Measurements from ENCODE around the gene TP73.

TP73 gene

DNA sequence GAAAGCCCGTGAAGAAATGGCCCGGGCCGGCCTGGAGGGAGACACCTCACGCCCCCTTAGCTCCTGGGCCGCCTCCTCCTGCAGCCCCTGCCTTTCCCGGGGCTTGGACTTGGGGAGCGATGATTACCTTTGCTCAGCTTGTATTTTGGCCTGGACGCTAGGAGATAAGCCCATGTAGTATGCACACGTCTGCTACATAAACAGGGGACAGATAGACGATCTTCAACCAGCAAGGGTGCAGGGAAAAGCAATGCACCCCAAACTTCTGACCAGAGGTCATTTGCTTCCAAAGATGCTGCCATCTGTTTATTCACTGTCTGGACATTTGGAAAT is 936 bp downstream of the TP73 start:
- no peak for DNase-seq

- no peak for DNase-seq
Observed at GRCh38 chr1:3654549-3655281, 2.4 kb downstream of the TP73 start.

DNA sequence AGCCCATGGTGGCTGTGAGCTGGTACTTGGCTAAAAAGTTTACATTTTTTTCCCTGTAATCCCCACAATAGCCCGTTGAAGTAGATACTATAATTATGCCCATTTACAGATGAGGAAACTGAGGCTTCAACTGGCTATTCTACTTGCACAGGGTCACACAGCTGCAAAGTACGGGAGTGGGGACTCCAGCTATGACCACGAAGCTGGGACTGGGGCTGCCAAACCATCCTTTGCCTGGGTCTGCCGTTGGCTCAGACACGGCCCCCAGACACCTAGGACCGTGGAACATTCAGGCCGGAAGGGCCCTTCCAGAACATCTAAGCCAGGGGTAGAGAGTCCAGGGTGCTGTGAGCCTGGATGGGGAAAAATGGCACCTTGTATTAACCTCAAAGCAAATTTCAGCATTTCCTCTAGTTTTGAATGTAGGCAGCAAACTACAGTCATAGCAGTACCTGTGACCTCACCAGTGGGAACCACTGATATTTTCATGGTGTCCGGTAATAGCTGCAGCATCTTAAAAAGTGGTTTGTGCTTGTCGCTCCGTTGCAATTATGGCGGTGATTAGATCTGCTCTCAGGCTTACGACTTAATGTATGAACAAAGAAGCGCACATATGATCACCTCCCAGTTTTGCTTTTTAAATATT is 4.3 kb downstream of the TP73 start:
- DNase-seq, result no peak

DNA sequence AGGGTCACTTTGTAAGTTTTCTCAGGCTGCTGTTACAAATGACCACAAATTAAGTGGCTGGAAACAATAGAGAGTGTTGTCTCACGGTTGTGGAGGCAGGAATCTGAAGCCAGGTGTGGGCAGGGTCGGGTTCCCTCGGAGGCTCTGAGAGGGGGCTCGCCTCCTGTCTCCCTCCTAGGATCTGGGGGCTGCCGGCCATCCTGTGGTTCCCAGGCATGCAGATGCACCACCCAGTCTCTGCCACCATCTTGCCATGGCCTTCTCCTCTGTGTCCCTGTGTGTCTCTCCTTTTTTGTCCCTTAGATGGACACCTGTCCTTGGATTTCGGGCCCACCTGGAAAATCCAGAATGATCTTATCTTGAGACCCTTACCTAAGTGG is 4.8 kb downstream of the TP73 start:
- DNase-seq, result no peak

GRCh38 chr1:3657578-3658230 is 5.4 kb downstream of the TP73 start:
- no peak for DNase-seq

DNA sequence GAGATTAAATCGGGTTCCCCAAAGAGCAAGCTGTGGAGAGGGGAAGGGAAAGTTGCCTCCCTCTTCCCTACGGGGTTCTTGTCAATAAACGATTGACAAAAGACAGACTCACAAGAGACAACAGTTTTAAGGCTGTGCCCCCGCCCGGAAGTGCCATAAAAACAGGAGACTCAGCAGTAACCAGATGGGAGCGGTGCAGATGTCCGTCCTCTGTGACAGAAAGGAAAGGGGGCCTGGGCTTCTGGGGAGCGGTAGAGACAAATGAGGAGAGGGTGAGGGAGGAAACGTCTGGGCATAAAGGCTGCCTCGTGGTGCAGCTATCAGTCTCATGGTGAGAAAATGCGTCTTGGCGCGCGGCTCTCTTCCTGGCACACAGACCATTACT is 5.9 kb downstream of the TP73 start:
- DNase-seq, result no peak

DNA sequence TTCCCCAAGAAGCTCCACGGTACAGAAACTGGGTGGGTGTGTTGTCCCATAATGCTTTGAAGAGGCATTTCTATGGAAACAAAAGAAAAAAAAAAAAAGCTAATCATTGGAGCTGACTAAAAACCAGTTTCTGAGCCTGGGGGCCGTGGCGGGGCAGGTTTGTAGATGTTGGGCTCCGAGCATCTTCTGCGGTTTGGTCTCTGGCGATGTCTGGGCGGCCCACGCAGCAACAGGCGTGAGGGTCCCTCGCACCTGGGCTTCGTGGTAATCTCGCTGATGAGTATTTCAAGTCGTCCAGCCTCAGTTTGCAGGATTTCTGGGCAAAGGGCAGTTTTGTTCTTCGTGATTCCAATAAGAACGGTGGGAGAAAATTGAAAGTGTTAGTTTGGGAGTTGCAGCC is 6.8 kb downstream of the TP73 start:
- no peak for DNase-seq

GRCh38 chr1:3660704-3661103 is 8.4 kb downstream of the TP73 start:
- peak in 1 of 2 donors; percentile 39 for DNase-seq

GRCh38 chr1:3661631-3662030 is 9.3 kb downstream of the TP73 start:
- DNase-seq, result no peak

- DNase-seq, result no peak
Observed at GRCh38 chr1:3662080-3662671, 9.9 kb downstream of the TP73 start.

DNA sequence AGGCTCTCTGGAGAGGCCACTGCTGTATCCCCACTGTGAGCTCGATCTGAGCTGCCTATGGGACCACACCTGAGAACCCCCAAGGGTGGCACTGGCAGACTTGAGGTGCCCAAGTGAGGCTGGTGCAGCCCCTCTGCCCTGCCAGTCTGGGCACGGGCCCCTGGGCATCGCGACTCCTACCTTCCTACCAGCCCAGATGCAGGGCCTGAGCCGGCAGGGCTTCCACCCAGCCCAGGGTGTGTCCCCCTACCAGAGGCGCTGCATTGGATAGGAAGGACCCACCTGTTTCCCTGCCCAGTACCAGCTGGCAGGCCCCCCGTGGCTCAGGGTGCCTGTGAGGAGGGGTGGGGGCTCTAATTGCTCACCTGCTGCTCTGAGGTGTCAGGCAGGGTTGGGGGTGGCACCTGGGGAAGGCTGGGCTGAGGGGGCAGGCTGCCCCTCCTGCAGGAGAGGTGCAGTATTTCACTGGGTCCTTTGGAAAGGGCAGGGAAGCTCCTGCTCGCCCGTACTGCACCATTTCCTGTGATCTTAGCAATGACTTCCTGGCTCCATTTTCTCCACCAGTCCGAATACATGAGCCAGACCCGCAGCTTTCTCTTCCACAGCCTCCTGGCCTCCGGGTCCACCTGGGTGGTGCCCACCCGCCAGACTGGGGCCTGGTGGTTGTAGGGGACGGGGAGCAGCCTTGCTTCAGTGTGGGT is 11.8 kb downstream of the TP73 start:
- no peak for DNase-seq

DNA sequence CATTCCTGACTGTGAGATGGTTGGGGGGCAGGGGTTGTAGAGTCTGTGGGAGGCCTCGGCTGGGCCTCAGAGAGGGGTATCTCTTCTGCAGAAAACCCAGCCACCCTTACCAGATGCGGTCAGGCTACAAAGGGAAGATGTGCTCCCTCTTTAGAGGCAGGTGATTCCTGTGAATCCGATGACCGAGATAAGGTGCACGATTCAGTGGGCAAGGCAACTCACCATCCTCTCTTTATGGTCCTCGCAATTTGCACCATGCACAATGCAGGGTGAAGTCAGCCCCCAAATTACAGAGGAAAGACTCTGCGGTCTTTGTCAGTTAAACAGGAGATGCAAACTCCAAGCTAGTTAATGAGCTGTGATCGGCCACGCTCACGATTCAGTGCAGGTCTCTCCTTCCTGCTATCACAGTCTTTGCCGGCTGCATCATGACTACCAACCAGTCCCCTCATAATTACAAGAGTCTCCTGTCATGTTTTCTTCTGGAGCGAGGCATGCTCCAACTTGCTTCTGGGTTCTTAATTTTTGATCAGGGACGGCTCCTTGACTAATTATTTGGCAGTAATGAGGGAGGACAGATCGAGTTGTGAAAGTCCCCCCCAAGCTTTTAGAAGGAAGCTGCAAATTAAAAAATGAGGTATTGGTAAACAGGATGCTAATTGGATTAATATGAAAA is 12.5 kb downstream of the TP73 start:
- no peak for DNase-seq

DNA sequence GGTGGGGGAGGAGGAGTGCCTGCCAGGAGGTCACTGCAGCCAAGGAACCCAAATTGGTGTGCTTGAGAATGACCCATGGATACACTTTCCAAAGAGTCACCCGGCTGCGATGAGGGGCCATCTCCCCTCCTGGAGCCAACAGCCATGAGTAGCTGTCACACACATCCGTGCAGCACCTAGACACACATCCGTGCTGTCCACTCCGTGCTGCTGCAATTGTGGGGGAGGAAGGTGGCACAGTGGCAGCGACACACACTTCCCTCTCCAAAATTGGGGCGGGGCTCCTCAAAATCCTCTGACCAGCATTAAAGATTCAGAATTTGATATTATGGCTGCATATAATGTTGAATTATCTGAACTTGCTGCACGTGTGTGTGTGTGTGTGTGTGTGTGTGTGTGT is 15.8 kb downstream of the TP73 start:
- DNase-seq, result no peak

DNA sequence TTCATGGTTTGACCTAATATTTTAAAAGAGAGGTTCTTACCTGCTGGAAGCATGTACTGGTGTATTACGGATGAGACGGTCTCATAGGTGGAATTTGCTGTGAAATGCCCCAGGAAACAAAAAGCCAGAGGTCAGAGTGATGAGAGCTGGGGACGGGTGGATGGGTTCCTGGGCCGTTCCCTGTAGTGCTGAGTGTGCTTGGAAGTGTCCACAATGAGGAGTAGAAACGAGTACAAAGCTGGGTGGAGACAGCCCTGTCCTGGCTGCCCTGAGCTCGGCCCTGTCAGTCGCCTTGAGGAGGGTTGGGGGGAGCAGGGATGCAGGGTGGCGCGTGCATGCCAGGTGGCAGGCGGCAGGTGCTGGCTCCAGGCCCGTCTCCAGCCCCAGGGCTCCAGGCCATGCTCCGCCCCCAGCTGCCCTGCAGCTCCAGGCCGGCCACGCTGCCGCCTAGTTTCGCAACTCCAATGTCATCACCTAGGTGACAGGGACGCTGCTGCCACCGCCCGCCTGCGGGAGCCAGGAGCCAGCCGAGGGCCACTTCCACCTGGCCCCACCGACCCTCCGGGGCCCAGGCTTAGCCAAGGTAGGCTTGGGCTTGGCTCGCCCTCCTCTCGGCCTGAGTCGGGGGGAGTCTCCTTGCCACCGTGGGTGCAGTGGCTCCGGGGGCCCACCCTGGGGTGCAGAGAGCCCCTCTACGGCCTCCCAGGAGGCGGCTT is 16.4 kb downstream of the TP73 start:
- DNase-seq, result peak; percentile 77 to 78

DNA sequence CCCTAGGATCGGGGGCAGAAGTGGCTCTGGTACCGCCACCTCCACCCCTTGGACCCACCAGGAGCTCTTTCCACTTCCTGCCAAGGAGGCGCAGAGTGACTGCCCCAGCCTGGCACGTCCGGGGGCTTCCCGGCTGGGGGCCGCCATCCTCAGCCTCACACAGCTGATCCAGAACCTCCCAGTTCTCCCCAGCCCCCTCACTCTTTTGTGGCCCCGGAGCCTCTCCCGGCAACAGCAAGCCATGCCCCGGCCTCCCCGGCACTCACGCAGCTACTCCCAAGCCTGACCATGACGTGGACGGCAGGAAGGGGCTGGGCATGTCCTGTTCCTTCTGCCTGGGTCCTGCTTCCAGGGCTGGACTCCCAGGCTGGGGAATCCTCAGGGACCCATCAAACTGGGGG is 17.1 kb downstream of the TP73 start:
- no peak for DNase-seq

DNA sequence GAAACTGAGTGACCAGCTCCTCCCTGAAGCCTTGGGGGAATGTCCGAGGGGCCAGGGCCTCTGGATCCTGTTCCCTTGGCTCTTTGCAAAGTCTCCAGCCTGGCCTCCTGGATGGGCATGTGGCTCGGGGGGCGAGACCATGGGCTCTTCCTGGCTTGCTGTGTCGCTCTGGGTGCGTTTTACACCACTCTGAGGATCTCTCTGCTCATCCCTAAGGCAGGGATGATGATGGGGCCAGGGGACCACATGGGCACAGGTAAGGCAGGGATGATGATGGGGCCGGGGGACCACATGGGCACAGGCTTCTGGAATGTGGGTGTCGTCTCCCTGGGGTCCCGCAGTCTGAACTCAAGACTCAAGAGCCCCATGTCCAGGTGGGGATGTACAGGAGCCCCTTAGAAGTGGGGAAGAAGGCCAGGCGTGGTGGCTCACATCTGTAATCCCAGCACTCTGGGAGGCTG is 17.7 kb downstream of the TP73 start:
- no peak for DNase-seq

GRCh38 chr1:3670823-3671265 is 18.5 kb downstream of the TP73 start:
- no peak for DNase-seq

GRCh38 chr1:3671371-3672180 is 19.3 kb downstream of the TP73 start:
- DNase-seq, result peak; percentile 39 to 68

DNA sequence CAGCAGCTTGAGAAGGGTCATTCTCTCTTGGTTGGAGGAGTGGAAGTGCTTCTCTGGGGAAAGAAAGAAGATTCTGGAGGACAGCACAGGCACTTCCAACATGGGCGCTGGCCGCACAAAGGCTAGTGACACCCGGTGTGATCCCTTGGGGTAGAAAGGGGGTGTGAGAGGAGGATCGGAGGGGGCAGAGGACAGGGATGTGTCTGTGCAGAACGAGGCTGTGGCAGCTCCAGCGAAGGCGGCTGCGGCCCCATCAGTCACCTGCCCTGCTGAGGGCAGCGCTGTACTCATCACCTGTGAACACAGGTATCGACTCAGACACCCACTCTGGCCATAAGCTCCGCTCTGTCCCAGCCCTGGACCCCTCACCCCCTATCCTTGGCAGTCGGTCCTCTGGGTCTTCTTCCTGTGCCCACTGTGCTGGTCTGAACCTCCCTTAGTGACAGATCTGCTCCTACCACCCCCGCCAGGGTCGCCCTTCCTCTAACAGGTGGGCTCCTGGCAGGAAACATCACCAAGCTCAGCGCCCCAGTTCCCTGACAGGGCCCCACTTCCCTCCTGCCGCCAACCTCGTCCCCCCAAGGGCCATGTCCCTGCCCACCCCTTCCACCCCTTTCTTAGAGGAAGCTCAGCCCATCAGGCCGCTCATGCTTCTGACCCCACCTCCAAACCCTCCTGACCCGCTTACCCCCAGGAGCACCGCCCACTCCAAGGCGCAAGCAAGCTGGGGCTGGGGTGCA is 20.1 kb downstream of the TP73 start:
- no peak for DNase-seq

- no peak for DNase-seq
Observed at GRCh38 chr1:3672971-3673361, 20.6 kb downstream of the TP73 start.
